ENCODE results near the gene FOCAD. TPM values are rescaled to one million over a fixed set of nuclear protein-coding genes. Genes with fewer than 3 reads are reported as not detected.

Gene FOCAD
- total RNA-seq, 1 experiment from 2014 or later, result 40.7 TPM

DNA sequence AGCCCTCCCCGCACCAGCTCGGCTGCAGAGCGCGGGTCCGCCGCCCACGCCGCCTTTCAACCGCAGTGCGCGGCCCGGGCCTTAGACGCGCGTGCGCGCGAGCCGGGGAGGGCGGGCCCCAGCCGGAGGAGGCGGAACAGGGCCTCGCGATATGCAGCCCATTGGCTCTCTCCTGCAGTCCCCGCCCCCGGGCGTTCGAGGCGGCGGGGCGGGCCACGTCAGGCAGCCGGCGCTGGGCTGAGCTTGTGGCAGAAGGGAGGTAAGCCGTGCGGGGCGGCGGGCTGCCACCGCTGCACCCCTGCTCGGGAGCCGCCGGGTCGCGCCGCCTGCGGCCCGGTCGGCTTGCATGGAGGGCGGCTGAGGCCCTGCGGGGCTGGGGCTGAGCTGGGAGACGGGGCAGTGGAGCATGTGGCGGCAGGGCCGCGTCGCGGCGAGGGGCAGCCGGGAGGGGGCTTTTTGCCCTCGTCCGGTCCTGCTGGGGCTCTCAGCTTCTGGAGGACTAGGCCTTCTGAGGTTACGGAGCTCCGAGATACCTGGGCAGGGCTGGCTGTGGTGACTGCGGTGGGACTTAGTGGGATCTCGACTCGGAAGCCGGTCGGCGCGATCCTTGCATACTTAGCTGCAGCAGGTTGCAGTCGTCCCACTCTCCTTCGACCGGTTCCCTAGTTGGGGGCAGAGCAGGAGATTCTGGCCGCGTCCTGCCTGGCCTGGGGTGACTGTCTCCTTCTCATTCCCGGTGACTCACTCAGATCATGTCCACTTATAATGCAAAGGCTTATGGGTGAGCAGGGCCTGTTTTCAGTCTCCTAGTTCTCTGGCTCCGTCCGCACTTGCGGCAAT lies at the start of gene FOCAD (continued):
- TF ChIP-seq, protein P1, sequence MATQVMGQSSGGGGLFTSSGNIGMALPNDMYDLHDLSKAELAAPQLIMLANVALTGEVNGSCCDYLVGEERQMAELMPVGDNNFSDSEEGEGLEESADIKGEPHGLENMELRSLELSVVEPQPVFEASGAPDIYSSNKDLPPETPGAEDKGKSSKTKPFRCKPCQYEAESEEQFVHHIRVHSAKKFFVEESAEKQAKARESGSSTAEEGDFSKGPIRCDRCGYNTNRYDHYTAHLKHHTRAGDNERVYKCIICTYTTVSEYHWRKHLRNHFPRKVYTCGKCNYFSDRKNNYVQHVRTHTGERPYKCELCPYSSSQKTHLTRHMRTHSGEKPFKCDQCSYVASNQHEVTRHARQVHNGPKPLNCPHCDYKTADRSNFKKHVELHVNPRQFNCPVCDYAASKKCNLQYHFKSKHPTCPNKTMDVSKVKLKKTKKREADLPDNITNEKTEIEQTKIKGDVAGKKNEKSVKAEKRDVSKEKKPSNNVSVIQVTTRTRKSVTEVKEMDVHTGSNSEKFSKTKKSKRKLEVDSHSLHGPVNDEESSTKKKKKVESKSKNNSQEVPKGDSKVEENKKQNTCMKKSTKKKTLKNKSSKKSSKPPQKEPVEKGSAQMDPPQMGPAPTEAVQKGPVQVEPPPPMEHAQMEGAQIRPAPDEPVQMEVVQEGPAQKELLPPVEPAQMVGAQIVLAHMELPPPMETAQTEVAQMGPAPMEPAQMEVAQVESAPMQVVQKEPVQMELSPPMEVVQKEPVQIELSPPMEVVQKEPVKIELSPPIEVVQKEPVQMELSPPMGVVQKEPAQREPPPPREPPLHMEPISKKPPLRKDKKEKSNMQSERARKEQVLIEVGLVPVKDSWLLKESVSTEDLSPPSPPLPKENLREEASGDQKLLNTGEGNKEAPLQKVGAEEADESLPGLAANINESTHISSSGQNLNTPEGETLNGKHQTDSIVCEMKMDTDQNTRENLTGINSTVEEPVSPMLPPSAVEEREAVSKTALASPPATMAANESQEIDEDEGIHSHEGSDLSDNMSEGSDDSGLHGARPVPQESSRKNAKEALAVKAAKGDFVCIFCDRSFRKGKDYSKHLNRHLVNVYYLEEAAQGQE (IDR thresholded peaks at IDR 0.05; ENCODE audit: low read depth), result no peak
- TF ChIP-seq EGR1 (IDR thresholded peaks at IDR 0.05; ENCODE audit: low read depth) (peak; percentile 96), CBX3 (IDR thresholded peaks at IDR 0.05; ENCODE audit: low read depth) (no peak), TCF7L2 (IDR thresholded peaks at IDR 0.05; ENCODE audit: borderline replicate concordance, extremely low read depth, insufficient read depth, insufficient read length) (peak; percentile 50), ZFX (IDR thresholded peaks at IDR 0.05) (peak; percentile 87), EZH2 (IDR thresholded peaks at IDR 0.05) (no peak), RAD21 (IDR thresholded peaks at IDR 0.05; ENCODE audit: low read depth) (no peak), FOSL1 (IDR thresholded peaks at IDR 0.05; ENCODE audit: low read depth) (peak; percentile 12; the same call in 1 of the 2 replicates)
- TF ChIP-seq, protein P2, sequence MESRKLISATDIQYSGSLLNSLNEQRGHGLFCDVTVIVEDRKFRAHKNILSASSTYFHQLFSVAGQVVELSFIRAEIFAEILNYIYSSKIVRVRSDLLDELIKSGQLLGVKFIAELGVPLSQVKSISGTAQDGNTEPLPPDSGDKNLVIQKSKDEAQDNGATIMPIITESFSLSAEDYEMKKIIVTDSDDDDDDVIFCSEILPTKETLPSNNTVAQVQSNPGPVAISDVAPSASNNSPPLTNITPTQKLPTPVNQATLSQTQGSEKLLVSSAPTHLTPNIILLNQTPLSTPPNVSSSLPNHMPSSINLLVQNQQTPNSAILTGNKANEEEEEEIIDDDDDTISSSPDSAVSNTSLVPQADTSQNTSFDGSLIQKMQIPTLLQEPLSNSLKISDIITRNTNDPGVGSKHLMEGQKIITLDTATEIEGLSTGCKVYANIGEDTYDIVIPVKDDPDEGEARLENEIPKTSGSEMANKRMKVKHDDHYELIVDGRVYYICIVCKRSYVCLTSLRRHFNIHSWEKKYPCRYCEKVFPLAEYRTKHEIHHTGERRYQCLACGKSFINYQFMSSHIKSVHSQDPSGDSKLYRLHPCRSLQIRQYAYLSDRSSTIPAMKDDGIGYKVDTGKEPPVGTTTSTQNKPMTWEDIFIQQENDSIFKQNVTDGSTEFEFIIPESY (IDR thresholded peaks at IDR 0.05; ENCODE audit: extremely low read depth, insufficient replicate concordance, low read length), result no peak

Measured in HCT116 (cell line).